Left hindlimb (tissue), 1 donor: ENCODE results near the gene RCAN3.
"Not testable (repeated sequence)": the region's sequence is repeated elsewhere in the genome, so short reads cannot be mapped to it uniquely, and the experiment has no call there.

ENCODE experiments used
- DNase-seq: peaks from one replicate; pipeline ENCODE4 v3.0.0-alpha.2; 2018

Gene RCAN3

GRCh38 chr1:24514946-24515345, 12.3 kb downstream of the RCAN3 start:
- DNase-seq, result no peak

- not testable (repeated sequence) for DNase-seq
Measured at GRCh38 chr1:24515671-24516209, 13.1 kb downstream of the RCAN3 start.

GRCh38 chr1:24516506-24516905, 13.9 kb downstream of the RCAN3 start:
- no peak for DNase-seq

- no peak for DNase-seq
Measured at GRCh38 chr1:24517898-24518297, 15.3 kb downstream of the RCAN3 start.

GRCh38 chr1:24520282-24520681, 17.6 kb downstream of the RCAN3 start:
- DNase-seq, result not testable (repeated sequence)

- no peak for DNase-seq
Measured at GRCh38 chr1:24525606-24526005, 23.0 kb downstream of the RCAN3 start.

- DNase-seq, result no peak
Measured at GRCh38 chr1:24526045-24526444, 23.4 kb downstream of the RCAN3 start.

GRCh38 chr1:24526940-24527542, 24.4 kb downstream of the RCAN3 start:
- DNase-seq, result no peak

- no peak for DNase-seq
Measured at GRCh38 chr1:24528744-24529143, 26.1 kb downstream of the RCAN3 start.

GRCh38 chr1:24529292-24529691, 26.7 kb downstream of the RCAN3 start:
- not testable (repeated sequence) for DNase-seq

GRCh38 chr1:24535021-24535424, 32.4 kb downstream of the RCAN3 start:
- no peak for DNase-seq

GRCh38 chr1:24535778-24536177, 33.1 kb downstream of the RCAN3 start:
- DNase-seq, result no peak

GRCh38 chr1:24536391-24536840, 33.8 kb downstream of the RCAN3 start:
- DNase-seq, result no peak

- DNase-seq, result no peak
Measured at GRCh38 chr1:24540051-24540905, 37.6 kb downstream of the RCAN3 start.

- DNase-seq, result no peak
Measured at GRCh38 chr1:24540906-24541710, 38.5 kb downstream of the RCAN3 start.

- no peak for DNase-seq
Measured at GRCh38 chr1:24541711-24542346, 39.2 kb downstream of the RCAN3 start.

GRCh38 chr1:24544239-24544638, 41.6 kb downstream of the RCAN3 start:
- DNase-seq, result no peak

- DNase-seq, result no peak
Measured at GRCh38 chr1:24545662-24546061, 43.0 kb downstream of the RCAN3 start.

- DNase-seq, result no peak
Measured at GRCh38 chr1:24547195-24547594, 44.6 kb downstream of the RCAN3 start.

- no peak for DNase-seq
Measured at GRCh38 chr1:24548070-24548469, 45.4 kb downstream of the RCAN3 start.

- not testable (repeated sequence) for DNase-seq
Measured at GRCh38 chr1:24549210-24549609, 46.6 kb downstream of the RCAN3 start.

GRCh38 chr1:24551290-24551959, 48.8 kb downstream of the RCAN3 start:
- DNase-seq, result no peak
